Aorta (tissue), 5 donors: ENCODE results near the gene HSD17B7. TPM values are rescaled to one million over a fixed set of nuclear protein-coding genes. Genes with fewer than 3 reads are reported as not detected.

Experiments used
- ATAC-seq: fragments of 200-7000 bp; cut with Tn5 transposase; one replicate; pipeline ENCODE4 v1.9.1; 2022; ENCODE audit warnings: moderate library complexity; ENCODE audit not compliant: low FRiP score
- DNase-seq, 2 donors: peaks; one replicate each; pipeline ENCODE4 v3.0.0-alpha.2; 2020
- H3K27ac ChIP-seq, 2 donors: one replicate each; pipeline ENCODE4 v1.5.1; 2013; ENCODE audit warnings: low read length in 2 of 2, mild to moderate bottlenecking in 2 of 2, moderate library complexity in 2 of 2, control low read depth in 1 of 2, inconsistent platforms in 1 of 2, low read depth in 1 of 2
- H3K27me3 ChIP-seq, 2 donors: one replicate each; pipeline ENCODE4 v1.6.1; 2013; ENCODE audit warnings: control low read depth in 1 of 2, low read length in 1 of 2, mild to moderate bottlenecking in 1 of 2, moderate library complexity in 1 of 2; ENCODE audit not compliant: insufficient read depth in 2 of 2, control insufficient read depth in 1 of 2
- H3K36me3 ChIP-seq, 2 donors: one replicate each; pipeline ENCODE4 v1.6.1; 2013; ENCODE audit warnings: control low read depth in 1 of 2, low read length in 1 of 2, mild to moderate bottlenecking in 1 of 2; ENCODE audit not compliant: insufficient read depth in 2 of 2, control insufficient read depth in 1 of 2
- H3K4me1 ChIP-seq, 2 donors: one replicate each; pipeline ENCODE4 v1.6.1; 2013; ENCODE audit warnings: low read length in 2 of 2, control low read depth in 1 of 2, mild to moderate bottlenecking in 1 of 2, moderate library complexity in 1 of 2; ENCODE audit not compliant: insufficient read depth in 2 of 2, control insufficient read depth in 1 of 2
- H3K4me3 ChIP-seq, 2 donors: one replicate each; pipeline ENCODE4 v1.5.1; 2013; ENCODE audit warnings: low read length in 2 of 2, control low read depth in 1 of 2, mild to moderate bottlenecking in 1 of 2
- H3K9me3 ChIP-seq: one replicate; pipeline ENCODE4 v1.6.1; 2013; ENCODE audit warnings: mild to moderate bottlenecking, low read length; ENCODE audit not compliant: control insufficient read depth
- WGBS, 2 donors: extraction: QIAGEN DNeasy Blood & Tissue Kit; methylation state at CpG; one replicate each; pipeline ENCODE4 v1.1.7; 2013; 5-methylcytosine and 5-hydroxymethylcytosine counted together
- intact Hi-C, 2 donors: fragments of 100-400 bp; cut with DNase I; formaldehyde crosslinking; loops; one replicate each; pipeline versions ENCODE4 v1.14.2 to v1.15.0; 2022
- polyA plus RNA-seq, 2 donors: library from polyadenylated mRNA; stranded (reverse); fragments of 200-250 nt; gene quantifications; one replicate each; pipeline ENCODE4 v1.2.3, GENCODE V29; 2013
- total RNA-seq, 2 donors: library from RNA; stranded (reverse); fragmentation: NEBNext Ultra II Directional; extraction: Animal tissue kit (Norgen Biotek cat#: 25700); gene quantifications; one replicate each; pipeline ENCODE4 v1.2.1, GENCODE V29; 2021
- donor health status: healthy with polysubstance abuse.
- donor health status: Bipolar disorder and iron deficiency.
- donor health status: DM: no; HTN: no; CAD: no.
- donor health status: DM: no; HTN: no; CAD: no.
- donor health status: DM: yes; HTN: yes; CAD: no.

Gene HSD17B7
- total and polyA plus RNA-seq, 4 donors, result 3.6 to 15.4 (median 13.9) TPM

- Histone ChIP-seq H3K36me3 (no peaks in the 10 kb centered on the region), H3K27me3 (no peaks in the 10 kb centered on the region), H3K4me1 (no peaks in the 10 kb centered on the region), H3K4me3 (no peak overlapping the region), H3K9me3 (no peaks in the 10 kb centered on the region), H3K27ac (no peak overlapping the region)
- whole genome bisulfite sequencing, 2 donors, result 89 to 90% methylated on average over 16 of the region's 16 CpGs
- intact Hi-C loops, result loop anchor here (5.0 to 10.0 kb wide), 2 partner anchors 471 to 678 kb away; no protein-coding TSS in a partner anchor
- DNase-seq, result no peak
- ATAC-seq, result no peak
These were observed 56.0 kb downstream of the HSD17B7 start for GRCh38 chr1:162846256-162847212.

GRCh38 chr1:162847839-162848453 lies 57.4 kb downstream of the HSD17B7 start:
- H3K36me3 ChIP-seq, result no peaks in the 10 kb centered on the region
- no peaks in the 10 kb centered on the region for H3K9me3 ChIP-seq
- intact Hi-C loops, result loop anchor here (5.0 to 10.0 kb wide), 2 partner anchors 469 to 677 kb away; no protein-coding TSS in a partner anchor
- ATAC-seq (peak; percentile 78), DNase-seq (peak; percentile 84 to 93)
- H3K4me3 ChIP-seq, result no peak overlapping the region
- H3K27ac ChIP-seq, result no peak overlapping the region
- H3K27me3 ChIP-seq, result no peaks in the 10 kb centered on the region
- WGBS, 2 donors, result 2% methylated on average over 3 of the region's 3 CpGs
- H3K4me1 ChIP-seq, result no peaks in the 10 kb centered on the region

- no peak overlapping the region for H3K4me3 ChIP-seq
- H3K9me3 ChIP-seq, result no peaks in the 10 kb centered on the region
- H3K27ac ChIP-seq, result no peak overlapping the region
- DNase-seq (no peak), ATAC-seq (no peak)
- H3K36me3 ChIP-seq, result no peaks in the 10 kb centered on the region
- H3K27me3 ChIP-seq, result no peaks in the 10 kb centered on the region
- intact Hi-C loops, result loop anchor here (5.0 to 10.0 kb wide), 3 partner anchors 223 to 675 kb away; no protein-coding TSS in a partner anchor
- WGBS, 2 donors, result 54 to 60% methylated on average over 2 of the region's 2 CpGs
- H3K4me1 ChIP-seq, result peaks cover 0 to under 1% of the 10 kb centered on the region in 2 donors
These were observed 59.2 kb downstream of the HSD17B7 start for GRCh38 chr1:162849711-162850110.

DNA sequence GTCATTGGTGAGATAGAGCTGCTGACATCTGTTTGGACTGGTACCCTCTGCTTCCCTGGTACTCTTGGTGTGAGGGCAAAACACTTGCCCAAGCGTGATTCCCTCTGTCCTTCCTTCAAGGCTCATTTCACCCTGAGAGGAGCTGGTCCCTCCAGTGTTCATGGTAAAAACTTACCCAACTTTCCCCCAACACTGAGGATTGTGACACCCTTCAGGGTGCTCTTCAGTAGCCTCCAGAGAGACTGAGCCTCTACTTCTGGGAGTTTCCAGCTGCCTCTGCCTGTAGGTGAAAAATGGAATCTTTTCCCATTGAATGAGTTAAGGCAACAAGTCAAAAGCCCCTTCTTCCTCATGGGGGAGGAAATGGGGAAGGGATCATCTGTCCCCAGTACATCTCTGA lies 60.8 kb downstream of the HSD17B7 start:
- ATAC-seq, result no peak
- WGBS, 2 donors, result 87 to 94% methylated on average over 1 of the region's 1 CpG
- intact Hi-C loops, result loop anchor here (5.0 kb wide), 2 partner anchors 221 to 466 kb away; no protein-coding TSS in a partner anchor
- Histone ChIP-seq H3K36me3 (no peaks in the 10 kb centered on the region), H3K27me3 (no peaks in the 10 kb centered on the region), H3K4me3 (no peak overlapping the region), H3K4me1 (peaks cover 0 to 5% of the 10 kb centered on the region in 2 donors), H3K27ac (no peak overlapping the region), H3K9me3 (no peaks in the 10 kb centered on the region)
- no peak for DNase-seq

DNA sequence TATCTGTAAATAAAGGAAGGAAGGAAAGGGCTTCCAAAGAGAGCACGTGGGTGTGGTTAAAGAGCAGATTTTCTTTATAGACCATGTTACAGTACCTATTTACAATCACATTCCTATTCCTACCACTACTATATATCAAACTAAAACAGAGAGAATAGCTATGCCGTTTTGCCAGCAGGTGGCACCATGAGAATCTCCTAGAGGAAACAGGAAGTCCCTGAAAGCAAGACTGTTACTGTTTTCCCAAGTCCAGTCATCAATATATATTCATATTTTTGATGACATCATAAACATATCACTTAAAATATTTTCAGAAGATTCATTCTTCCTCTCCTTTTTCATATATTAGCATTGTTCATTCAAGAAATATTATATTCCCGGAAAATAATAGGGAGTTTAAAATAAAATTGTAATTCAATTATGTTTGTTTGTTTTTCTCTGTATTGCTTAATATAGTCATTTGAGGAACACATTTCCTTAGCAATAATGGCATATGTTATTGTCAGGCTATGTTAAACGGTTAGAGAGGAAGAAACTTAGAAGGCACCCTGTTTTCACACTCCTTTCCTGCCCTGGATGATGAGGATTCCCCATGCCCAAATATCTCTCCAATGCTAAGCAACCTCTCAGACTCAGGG lies 63.9 kb downstream of the HSD17B7 start:
- no peak for ATAC-seq
- 29 to 31% methylated on average over 4 of the region's 4 CpGs for WGBS, 2 donors
- peaks cover 10 to 12% of the 10 kb centered on the region in 2 donors for H3K4me1 ChIP-seq
- no peaks in the 10 kb centered on the region for H3K9me3 ChIP-seq
- DNase-seq, result peak; percentile 76 to 82
- no peak overlapping the region for H3K4me3 ChIP-seq
- no peaks in the 10 kb centered on the region for H3K36me3 ChIP-seq
- no peaks in the 10 kb centered on the region for H3K27me3 ChIP-seq
- intact Hi-C loops, result loop anchor here (5.0 kb wide), 2 partner anchors 218 to 463 kb away; no protein-coding TSS in a partner anchor
- H3K27ac ChIP-seq, result peak overlapping the region in 1 of 2 donors; percentile 73

DNA sequence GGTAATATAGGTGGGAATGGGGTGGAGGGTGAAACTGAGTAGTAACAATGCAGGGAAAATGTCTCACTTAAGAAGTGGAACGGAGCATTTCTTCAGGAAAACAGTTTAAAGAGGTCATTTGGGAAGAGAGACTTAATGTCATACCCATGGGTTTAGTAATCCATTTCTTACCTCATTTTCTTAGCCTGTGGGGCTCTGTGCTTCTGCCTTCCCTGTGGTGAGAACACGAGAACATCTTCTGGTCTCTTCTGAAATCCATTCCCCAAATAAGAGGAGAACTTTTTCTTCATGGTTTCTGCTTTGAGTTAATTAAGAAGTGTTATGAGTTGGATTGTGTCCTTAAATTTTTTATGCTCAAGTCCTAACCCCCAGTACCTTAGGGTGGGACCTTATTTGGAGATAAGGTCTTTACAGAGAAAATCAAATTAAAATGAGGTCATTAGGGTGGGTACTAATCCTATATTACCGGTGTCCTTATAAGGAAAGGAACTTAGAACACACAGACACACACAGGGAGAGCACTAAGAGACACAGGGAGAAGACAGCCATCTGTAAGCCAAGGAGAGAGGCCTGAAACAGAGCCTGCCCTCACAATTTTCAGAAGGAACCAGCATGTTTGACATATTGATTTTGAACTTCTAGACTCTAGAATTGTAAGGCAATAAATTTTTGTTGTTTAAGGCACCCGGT lies 65.1 kb downstream of the HSD17B7 start:
- Histone ChIP-seq H3K4me1 (peaks cover 11 to 18% of the 10 kb centered on the region in 2 donors), H3K9me3 (no peaks in the 10 kb centered on the region), H3K4me3 (no peak overlapping the region), H3K36me3 (no peaks in the 10 kb centered on the region), H3K27me3 (no peaks in the 10 kb centered on the region), H3K27ac (peak overlapping the region in 1 of 2 donors; percentile 54)
- ATAC-seq (no peak), DNase-seq (no peak)
- intact Hi-C loops, result loop anchor here (5.0 kb wide), 1 partner anchor 317 kb away; no protein-coding TSS in a partner anchor
- 70 to 74% methylated on average over 4 of the region's 4 CpGs for WGBS, 2 donors

DNA sequence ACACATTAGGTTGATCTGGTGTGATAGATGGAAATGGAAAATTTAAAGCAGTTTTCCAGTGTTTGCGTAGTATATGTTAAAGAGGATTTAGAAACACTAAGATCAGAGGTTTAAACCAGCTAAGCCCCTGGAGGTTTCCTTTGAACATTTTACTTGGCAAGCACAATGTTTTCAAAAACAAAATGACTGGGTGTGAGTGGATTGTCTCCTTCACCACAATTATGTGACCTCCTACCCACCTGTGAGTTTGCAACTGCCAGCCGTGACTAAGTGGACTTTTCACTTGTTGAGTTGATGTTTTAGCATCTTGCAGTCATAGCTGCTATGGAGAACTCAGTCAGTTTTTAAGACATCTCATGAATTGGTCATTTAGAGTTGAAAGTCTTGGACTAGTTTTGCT lies 65.8 kb downstream of the HSD17B7 start:
- Histone ChIP-seq H3K9me3 (no peaks in the 10 kb centered on the region), H3K36me3 (no peaks in the 10 kb centered on the region), H3K4me3 (no peak overlapping the region), H3K27ac (peak overlapping the region; percentile 13 to 77), H3K4me1 (peaks cover 11 to 18% of the 10 kb centered on the region in 2 donors), H3K27me3 (no peaks in the 10 kb centered on the region)
- WGBS, 2 donors, result 37 to 38% methylated on average over 2 of the region's 2 CpGs
- intact Hi-C loops, result loop anchor here (5.0 kb wide), 1 partner anchor 316 kb away; no protein-coding TSS in a partner anchor
- DNase-seq, result peak in 1 of 2 donors; percentile 49
- no peak for ATAC-seq

- Histone ChIP-seq H3K4me3 (no peak overlapping the region), H3K27me3 (no peaks in the 10 kb centered on the region), H3K4me1 (peaks cover 14 to 18% of the 10 kb centered on the region in 2 donors), H3K9me3 (no peaks in the 10 kb centered on the region), H3K27ac (peak overlapping the region; percentile 59 to 94), H3K36me3 (no peaks in the 10 kb centered on the region)
- ATAC-seq (no peak), DNase-seq (no peak)
- intact Hi-C loops, result loop anchor here (2.0 to 5.0 kb wide), 2 partner anchors 15 to 314 kb away; no protein-coding TSS in a partner anchor
These were observed 67.3 kb downstream of the HSD17B7 start for GRCh38 chr1:162857850-162858249.
